Ishikawa (cell line): ENCODE measurements around the gene SLAMF7.

ENCODE experiments used
- CEBPB ChIP-seq: IDR thresholded peaks from 2 replicates; pipeline ENCODE4 v1.6.1; 2012
- CREB1 ChIP-seq: IDR thresholded peaks from 2 replicates; pipeline ENCODE4 v1.6.1; 2012; ENCODE audit warnings: low read depth
- EGR1 ChIP-seq: IDR thresholded peaks from 2 replicates; pipeline ENCODE4 v1.6.1; 2012
- EP300 ChIP-seq: IDR thresholded peaks from 2 replicates; pipeline ENCODE4 v1.6.1; 2012; ENCODE audit warnings: borderline replicate concordance
- FOXM1 ChIP-seq: IDR thresholded peaks from 2 replicates; pipeline ENCODE4 v1.6.1; 2012; ENCODE audit warnings: low read depth, borderline replicate concordance
- NFIC ChIP-seq: IDR thresholded peaks from 2 replicates; pipeline ENCODE4 v1.6.1; 2012
- RAD21 ChIP-seq: IDR thresholded peaks from 2 replicates; pipeline ENCODE4 v1.6.1; 2012; ENCODE audit warnings: low read depth
- TAF1 ChIP-seq: IDR thresholded peaks from 2 replicates; pipeline ENCODE4 v1.6.1; 2012; ENCODE audit warnings: low read depth, mild to moderate bottlenecking
- TCF12 ChIP-seq: IDR thresholded peaks from 2 replicates; pipeline ENCODE4 v1.6.1; 2012; ENCODE audit warnings: low read depth
- TEAD4 ChIP-seq: IDR thresholded peaks from 2 replicates; pipeline ENCODE4 v1.6.1; 2012
- USF1 ChIP-seq: IDR thresholded peaks from 2 replicates; pipeline ENCODE4 v1.6.1; 2012
- YY1 ChIP-seq: IDR thresholded peaks from 2 replicates; pipeline ENCODE4 v1.6.1; 2012; ENCODE audit warnings: low read depth
- ZBTB7A ChIP-seq: IDR thresholded peaks from 2 replicates; pipeline ENCODE4 v1.6.1; 2012; ENCODE audit warnings: low read depth
- TF ChIP-seq, protein P1 (sequence below): IDR thresholded peaks from 2 replicates; pipeline ENCODE4 v1.6.1; 2012
- TF ChIP-seq, protein P2 (sequence below): IDR thresholded peaks from 2 replicates; pipeline ENCODE4 v1.6.1; 2012; ENCODE audit warnings: low read depth, mild to moderate bottlenecking

The SLAMF7 gene

GRCh38 chr1:160781914-160782689 lies 43.1 kb downstream of the SLAMF7 start:
- no peak for TF ChIP-seq EGR1
- no peak for TF ChIP-seq EP300
- TF ChIP-seq YY1 = no peak
- no peak for TF ChIP-seq USF1
- no peak for TF ChIP-seq NFIC
- TF ChIP-seq, protein P1, sequence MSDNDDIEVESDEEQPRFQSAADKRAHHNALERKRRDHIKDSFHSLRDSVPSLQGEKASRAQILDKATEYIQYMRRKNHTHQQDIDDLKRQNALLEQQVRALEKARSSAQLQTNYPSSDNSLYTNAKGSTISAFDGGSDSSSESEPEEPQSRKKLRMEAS = no peak
- no peak for TF ChIP-seq ZBTB7A
- TF ChIP-seq, protein P2, sequence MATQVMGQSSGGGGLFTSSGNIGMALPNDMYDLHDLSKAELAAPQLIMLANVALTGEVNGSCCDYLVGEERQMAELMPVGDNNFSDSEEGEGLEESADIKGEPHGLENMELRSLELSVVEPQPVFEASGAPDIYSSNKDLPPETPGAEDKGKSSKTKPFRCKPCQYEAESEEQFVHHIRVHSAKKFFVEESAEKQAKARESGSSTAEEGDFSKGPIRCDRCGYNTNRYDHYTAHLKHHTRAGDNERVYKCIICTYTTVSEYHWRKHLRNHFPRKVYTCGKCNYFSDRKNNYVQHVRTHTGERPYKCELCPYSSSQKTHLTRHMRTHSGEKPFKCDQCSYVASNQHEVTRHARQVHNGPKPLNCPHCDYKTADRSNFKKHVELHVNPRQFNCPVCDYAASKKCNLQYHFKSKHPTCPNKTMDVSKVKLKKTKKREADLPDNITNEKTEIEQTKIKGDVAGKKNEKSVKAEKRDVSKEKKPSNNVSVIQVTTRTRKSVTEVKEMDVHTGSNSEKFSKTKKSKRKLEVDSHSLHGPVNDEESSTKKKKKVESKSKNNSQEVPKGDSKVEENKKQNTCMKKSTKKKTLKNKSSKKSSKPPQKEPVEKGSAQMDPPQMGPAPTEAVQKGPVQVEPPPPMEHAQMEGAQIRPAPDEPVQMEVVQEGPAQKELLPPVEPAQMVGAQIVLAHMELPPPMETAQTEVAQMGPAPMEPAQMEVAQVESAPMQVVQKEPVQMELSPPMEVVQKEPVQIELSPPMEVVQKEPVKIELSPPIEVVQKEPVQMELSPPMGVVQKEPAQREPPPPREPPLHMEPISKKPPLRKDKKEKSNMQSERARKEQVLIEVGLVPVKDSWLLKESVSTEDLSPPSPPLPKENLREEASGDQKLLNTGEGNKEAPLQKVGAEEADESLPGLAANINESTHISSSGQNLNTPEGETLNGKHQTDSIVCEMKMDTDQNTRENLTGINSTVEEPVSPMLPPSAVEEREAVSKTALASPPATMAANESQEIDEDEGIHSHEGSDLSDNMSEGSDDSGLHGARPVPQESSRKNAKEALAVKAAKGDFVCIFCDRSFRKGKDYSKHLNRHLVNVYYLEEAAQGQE = no peak
- no peak for TF ChIP-seq FOXM1
- no peak for TF ChIP-seq TEAD4
- TF ChIP-seq TAF1 = no peak
- no peak for TF ChIP-seq TCF12
- no peak for TF ChIP-seq RAD21
- no peak for TF ChIP-seq CEBPB
- TF ChIP-seq CREB1 = no peak

GRCh38 chr1:160789051-160789701 lies 50.1 kb downstream of the SLAMF7 start:
- TF ChIP-seq EGR1 (no peak), FOXM1 (no peak), TCF12 (no peak), NFIC (no peak), TAF1 (no peak)

DNA sequence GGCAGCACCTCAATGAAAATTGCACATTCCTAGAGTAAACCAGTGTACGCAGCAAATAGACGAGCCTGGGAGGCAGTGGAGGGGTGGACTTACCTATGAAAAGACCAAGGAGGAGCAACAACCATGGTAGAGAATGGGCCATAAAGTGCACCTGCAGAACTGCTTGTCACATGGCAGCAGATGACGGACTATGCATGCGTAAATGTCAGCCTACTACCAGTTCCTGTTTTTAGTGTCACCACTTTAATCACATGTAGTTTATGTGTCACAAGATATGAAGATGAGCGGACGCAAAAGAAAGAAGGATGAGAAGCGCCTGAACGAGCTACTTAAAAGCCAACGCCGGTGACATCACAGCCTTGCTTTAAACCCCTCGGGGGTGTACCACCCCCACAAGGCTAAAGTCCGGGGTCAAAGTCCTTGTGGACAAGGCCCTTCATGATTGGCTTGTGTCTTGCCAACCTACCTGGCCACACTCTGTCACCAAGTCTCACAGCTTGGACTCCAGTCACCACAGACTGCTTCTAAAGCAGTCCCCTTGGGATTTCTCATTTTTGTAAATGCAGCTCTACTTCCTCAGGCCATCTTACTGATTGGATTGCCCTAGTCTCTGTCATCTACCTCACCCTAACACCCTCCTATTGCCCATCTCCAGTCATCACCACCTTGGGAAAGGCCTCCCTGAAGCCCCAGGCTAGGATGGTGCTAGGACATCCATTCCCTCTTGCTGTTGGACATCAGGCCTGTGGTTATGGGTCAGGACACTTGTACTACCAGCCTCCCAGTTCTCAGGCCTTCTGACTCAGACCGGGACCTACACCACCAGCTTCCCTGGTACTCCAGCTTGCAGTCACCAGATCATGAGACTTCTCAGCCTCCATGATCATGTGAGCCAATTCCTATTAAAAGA lies 50.9 kb downstream of the SLAMF7 start:
- TF ChIP-seq TEAD4 = no peak
- TF ChIP-seq RAD21 = no peak
- no peak for TF ChIP-seq NFIC
- TF ChIP-seq USF1 = no peak
- TF ChIP-seq CEBPB = no peak
- TF ChIP-seq, protein P1 = no peak
- TF ChIP-seq EP300 = no peak
- no peak for TF ChIP-seq EGR1
- TF ChIP-seq CREB1 = no peak
- TF ChIP-seq TAF1 = no peak
- TF ChIP-seq YY1 = no peak
- no peak for TF ChIP-seq TCF12

DNA sequence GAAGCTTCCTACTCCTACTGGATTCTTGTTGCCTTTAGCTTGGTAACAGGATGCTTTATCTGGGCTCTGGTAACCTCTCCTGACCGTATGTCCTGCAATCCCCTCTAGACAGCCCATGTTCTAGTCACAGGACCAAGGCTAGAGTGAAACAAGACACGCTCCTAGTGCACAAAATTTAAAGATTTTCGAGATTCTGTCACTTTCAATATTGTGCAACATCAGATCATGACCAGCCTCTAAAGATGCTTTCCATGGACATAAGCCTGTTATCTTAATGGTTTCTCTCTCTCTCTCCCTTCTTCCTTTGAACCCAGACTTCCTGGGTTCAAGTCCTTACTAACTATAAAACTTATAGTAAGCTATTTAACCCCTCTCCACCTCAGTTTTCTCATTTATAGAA lies 55.3 kb downstream of the SLAMF7 start:
- TF ChIP-seq CEBPB (no peak), EP300 (no peak), TCF12 (no peak), ZBTB7A (no peak), TAF1 (no peak), RAD21 (no peak), FOXM1 (no peak), EGR1 (no peak), YY1 (no peak), USF1 (no peak), NFIC (no peak), TEAD4 (no peak)
- TF ChIP-seq, protein P1 = no peak
- TF ChIP-seq, protein P2 = no peak
